ENCODE data around the gene LRSAM1.

Gene LRSAM1

GRCh38 chr9:127426756-127427155 is 24.6 kb upstream of the LRSAM1 start:
- no peak for DNase-seq (ENCODE audit: low spot score)

GRCh38 chr9:127428348-127428747 is 23.0 kb upstream of the LRSAM1 start:
- DNase-seq (ENCODE audit: low spot score) = no peak

DNA sequence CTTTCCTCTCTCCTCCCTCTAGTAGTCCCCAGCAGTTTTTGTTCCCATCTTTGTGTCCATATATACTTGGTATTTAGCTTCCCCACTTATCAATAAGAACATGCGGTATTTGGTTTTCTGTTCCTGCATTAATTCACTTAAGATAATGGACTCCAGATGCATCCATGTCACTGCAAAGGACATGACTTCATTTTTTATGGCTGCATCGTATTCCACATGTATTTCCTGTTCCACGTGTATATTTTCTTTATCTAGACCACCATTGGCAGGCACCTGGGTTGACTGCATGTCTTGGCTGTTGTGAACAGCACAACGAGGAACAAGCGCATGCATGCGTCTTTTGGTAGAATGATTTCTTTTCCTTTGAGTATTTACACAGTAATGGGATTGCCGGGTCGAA is 20.9 kb upstream of the LRSAM1 start:
- no peak for DNase-seq (ENCODE audit: low spot score)

GRCh38 chr9:127437497-127438264 is 13.6 kb upstream of the LRSAM1 start:
- no peak for DNase-seq (ENCODE audit: low spot score)

GRCh38 chr9:127438394-127438793 is 12.9 kb upstream of the LRSAM1 start:
- no peak for DNase-seq (ENCODE audit: low spot score)

GRCh38 chr9:127444283-127444920 is 6.9 kb upstream of the LRSAM1 start:
- no peak for DNase-seq (ENCODE audit: low spot score)

DNA sequence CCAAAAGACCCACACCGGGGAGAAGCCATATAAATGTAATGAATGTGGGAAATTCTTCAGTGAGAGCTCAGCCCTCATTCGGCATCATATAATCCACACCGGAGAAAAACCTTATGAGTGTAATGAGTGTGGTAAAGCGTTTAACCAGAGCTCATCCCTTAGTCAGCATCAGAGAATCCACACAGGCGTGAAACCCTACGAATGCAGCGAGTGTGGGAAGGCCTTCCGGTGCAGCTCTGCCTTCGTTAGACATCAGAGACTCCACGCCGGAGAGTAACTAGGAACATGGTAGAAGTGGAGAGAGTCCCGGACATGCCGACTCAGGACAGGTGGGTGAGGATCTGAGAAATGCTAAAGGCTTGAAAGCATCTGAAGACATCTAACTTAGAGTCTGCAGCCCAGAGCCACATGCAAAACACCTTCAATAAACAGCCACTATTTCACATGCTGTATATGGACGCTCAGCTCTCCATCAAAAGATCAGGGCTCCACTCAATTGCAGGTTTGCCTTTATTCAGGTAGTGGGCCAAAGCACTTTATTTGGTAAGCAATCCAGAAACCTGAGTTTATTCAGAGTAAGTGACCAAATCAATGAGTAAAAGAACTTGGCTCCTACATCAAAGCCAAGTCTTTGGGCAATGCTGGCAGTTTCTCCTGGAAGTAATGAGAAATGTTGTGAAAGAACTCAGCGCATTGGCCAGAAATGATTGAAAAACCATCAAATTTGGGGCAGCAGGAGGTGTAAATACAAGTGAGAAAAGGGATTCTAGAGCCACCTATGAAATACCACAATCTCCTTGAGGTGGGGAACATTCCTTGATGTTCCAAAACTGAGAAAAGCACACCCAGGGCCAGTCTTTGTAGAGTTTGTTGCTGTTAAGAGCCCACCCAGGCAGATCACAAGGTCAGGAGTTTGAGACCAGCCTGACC is 6.1 kb upstream of the LRSAM1 start:
- DNase-seq (ENCODE audit: low spot score) = no peak

GRCh38 chr9:127445851-127446712 is 5.2 kb upstream of the LRSAM1 start:
- no peak for DNase-seq (ENCODE audit: low spot score)

DNA sequence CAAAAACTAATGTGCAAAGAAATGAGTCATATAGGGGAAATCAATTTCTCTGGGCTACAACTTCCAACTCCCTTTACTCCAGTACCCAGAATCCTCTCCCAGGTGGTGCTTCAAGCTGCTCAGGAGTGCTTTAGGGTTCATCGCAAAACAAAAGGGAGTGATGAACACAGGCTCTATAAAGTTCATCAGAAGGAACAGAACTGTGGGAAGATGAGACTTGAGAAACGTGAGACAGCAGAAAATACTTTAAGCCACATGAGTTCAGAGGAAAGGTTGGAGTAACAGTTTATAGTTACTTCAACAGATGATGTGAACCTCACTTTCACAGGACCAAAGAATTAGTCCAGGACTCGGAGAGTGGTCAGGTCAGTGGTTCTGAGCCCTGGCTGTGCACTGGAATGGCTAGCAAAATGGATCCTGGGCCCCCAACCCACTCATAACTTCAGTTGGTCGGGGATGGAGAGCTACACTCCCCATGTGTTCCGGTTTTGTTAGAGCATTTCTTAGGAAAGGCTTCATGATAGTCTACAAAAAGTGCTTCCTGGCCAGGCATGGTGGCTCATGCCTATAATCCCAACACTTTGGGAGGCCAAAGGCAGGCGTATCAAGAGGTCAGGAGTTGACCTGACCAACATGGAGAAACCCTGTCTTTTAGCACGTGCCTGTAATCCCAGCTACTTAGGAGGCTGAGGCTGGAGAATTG is 4.4 kb upstream of the LRSAM1 start:
- DNase-seq (ENCODE audit: low spot score) = no peak

DNA sequence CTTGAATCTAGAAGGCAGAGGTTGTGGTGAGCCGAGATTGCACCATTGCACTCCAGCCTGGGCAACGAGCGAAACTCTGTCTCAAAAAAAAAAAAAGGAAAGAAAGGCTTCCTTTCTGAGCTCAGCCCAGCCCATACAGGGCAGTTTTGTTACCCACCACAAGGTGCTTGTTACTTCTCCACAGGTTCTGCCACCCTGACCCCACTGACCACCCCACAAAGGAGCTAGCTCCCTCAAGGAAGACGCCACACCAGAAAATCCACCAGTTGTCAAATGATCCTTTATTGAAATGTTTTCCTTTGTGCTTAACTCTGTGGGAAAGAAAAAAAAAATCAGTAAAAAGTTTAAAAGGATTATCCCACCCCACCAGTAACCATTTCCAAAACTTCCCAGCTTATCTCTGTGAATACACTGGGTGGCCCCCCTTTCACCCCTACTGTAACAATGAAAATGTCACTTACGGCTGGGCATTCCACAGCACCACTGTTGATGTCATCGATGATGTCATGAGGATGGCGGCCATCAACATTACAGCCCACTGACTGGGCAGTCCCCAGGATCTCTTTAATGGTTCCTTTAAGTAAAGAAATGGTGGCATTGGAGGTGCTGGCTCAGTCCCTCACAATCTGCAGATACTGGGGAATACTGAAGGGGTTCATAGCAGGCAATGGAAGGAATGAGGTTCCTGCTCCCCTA is 3.7 kb upstream of the LRSAM1 start:
- DNase-seq (ENCODE audit: low spot score) = no peak

GRCh38 chr9:127448112-127448805 is 3.1 kb upstream of the LRSAM1 start:
- DNase-seq (ENCODE audit: low spot score) = no peak

DNA sequence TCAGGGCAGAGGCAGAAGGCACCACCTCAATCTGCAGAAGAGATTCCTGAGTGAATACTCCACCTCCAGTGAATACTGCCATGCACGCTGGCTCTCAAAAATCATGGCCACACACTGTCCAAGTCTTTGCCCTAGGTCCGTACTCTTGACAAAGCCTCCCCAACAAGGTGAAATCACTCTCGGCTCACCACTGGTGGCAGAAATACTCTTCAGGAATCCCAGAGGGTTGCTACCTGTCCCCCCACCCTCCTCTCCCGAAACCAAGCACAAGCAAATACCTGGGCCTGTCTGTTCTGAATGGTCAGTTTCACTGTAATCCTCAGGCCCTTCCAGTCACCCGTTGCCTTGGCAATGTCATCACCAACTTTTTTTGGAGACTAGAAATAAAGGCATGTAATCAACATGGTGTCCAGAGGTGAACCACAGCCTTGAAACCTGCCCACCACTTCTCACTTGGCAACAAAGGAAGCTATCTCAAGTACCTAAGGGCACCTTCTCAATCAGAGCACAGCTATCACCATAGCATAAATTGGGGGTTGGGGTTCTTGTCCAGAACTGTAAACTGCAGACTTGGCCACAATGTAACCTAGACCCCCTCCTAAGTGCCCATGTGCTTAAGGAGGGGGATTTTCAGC is 1.9 kb upstream of the LRSAM1 start:
- no peak for DNase-seq (ENCODE audit: low spot score)

- DNase-seq (ENCODE audit: low spot score) = no peak
These were observed 1.0 kb upstream of the LRSAM1 start for GRCh38 chr9:127450243-127450760.

- no peak for DNase-seq (ENCODE audit: low spot score)
These were observed 223 bp downstream of the LRSAM1 start for GRCh38 chr9:127451608-127451857.

- DNase-seq (ENCODE audit: low spot score) = peak; percentile 51
These were observed 747 bp downstream of the LRSAM1 start for GRCh38 chr9:127451858-127452656.

DNA sequence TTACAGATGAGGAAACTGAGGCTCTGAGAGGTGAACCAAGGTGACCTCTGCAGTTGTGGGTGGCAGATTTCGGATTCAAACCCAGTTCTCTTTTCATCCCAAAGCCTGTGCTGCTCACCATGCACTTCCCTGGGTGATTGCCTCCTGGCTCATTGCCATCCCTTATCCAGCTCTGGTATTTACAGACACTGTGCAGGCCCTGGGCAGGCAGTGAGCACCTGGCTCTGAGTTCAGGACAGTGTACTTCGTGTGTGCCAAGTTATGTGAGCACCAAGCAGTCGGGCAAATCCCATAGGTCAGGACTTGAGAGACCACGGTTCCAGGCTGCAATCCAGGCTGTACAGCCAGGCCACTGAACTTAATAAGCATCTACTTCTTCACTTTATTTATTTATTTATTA is 1.4 kb downstream of the LRSAM1 start:
- DNase-seq (ENCODE audit: low spot score) = peak; percentile 11

- peak; percentile 25 for DNase-seq (ENCODE audit: low spot score)
These were observed 4.1 kb downstream of the LRSAM1 start for GRCh38 chr9:127455324-127455992.
